ENCODE measurements around the gene ACOT12. TPM values are rescaled to one million over a fixed set of nuclear protein-coding genes. Genes with fewer than 3 reads are reported as not detected.

Gene ACOT12
- total and polyA plus RNA-seq, 2 donors (not counting 1 experiment from before 2014, with no cell fraction given): 2.0 to 4.3 TPM

- peaks cover 5% of the 10 kb centered on the region for H3K4me1 ChIP-seq (ENCODE audit: control insufficient read depth, extremely low read depth, insufficient read depth, low read length)
- no peaks in the 10 kb centered on the region for H3K36me3 ChIP-seq (ENCODE audit: control insufficient read depth, insufficient read depth, low read length)
- TF ChIP-seq EZH2 (IDR thresholded peaks at IDR 0.05; ENCODE audit: low read length, missing control alignments) (no peak), CTCF (conservative IDR thresholded peaks at IDR 0.05 in 1 of 2, IDR thresholded peaks at IDR 0.05 in 1 of 2; ENCODE audit: low read depth in 1 of 2, low read length in 2 of 2) (no peak)
- DNase-seq (ENCODE audit: low read depth in 2 of 2): no peak
- H3K9ac ChIP-seq (ENCODE audit: insufficient read depth, low read length): no peak overlapping the region
- no peak overlapping the region for H3K4me3 ChIP-seq (replicated peaks in 1 of 4; ENCODE audit: control extremely low read depth in 1 of 4, insufficient read depth in 1 of 4, low read depth in 3 of 4, low read length in 4 of 4)
- no peak overlapping the region for H2AFZ ChIP-seq (ENCODE audit: low read length)
- no peak overlapping the region for H3K4me2 ChIP-seq (ENCODE audit: extremely low read depth, insufficient read depth, low read length)
- H3K79me2 ChIP-seq (ENCODE audit: control insufficient read depth, insufficient read depth, low read length): no peaks in the 10 kb centered on the region
- no peaks in the 10 kb centered on the region for H3K27me3 ChIP-seq (ENCODE audit: control insufficient read depth, insufficient read depth, low read length)
- no peak overlapping the region for H3K27ac ChIP-seq (ENCODE audit: insufficient read depth, low read length)
- H4K20me1 ChIP-seq (ENCODE audit: control insufficient read depth, extremely low read depth, insufficient read depth, low read length): no peaks in the 10 kb centered on the region
- H3K9me3 ChIP-seq (ENCODE audit: control insufficient read depth, insufficient read depth, low read depth, low read length): no peaks in the 10 kb centered on the region
Observed at GRCh38 chr5:81429363-81429762, 35.4 kb upstream of the ACOT12 start.

GRCh38 chr5:81428861-81429260, 34.9 kb upstream of the ACOT12 start:
- DNase-seq (ENCODE audit: low read depth in 2 of 2): peak in 1 of 2 donors; percentile 57
- H3K27me3 ChIP-seq (ENCODE audit: control insufficient read depth, insufficient read depth, low read length): no peaks in the 10 kb centered on the region
- H3K4me1 ChIP-seq (ENCODE audit: control insufficient read depth, extremely low read depth, insufficient read depth, low read length): peaks cover 5% of the 10 kb centered on the region
- H2AFZ ChIP-seq (ENCODE audit: low read length): no peak overlapping the region
- no peaks in the 10 kb centered on the region for H3K9me3 ChIP-seq (ENCODE audit: control insufficient read depth, insufficient read depth, low read depth, low read length)
- H4K20me1 ChIP-seq (ENCODE audit: control insufficient read depth, extremely low read depth, insufficient read depth, low read length): no peaks in the 10 kb centered on the region
- H3K4me2 ChIP-seq (ENCODE audit: extremely low read depth, insufficient read depth, low read length): no peak overlapping the region
- TF ChIP-seq CTCF (conservative IDR thresholded peaks at IDR 0.05 in 1 of 2, IDR thresholded peaks at IDR 0.05 in 1 of 2; ENCODE audit: low read depth in 1 of 2, low read length in 2 of 2): no peak
- no peak for TF ChIP-seq EZH2 (IDR thresholded peaks at IDR 0.05; ENCODE audit: low read length, missing control alignments)
- no peaks in the 10 kb centered on the region for H3K79me2 ChIP-seq (ENCODE audit: control insufficient read depth, insufficient read depth, low read length)
- H3K27ac ChIP-seq (ENCODE audit: insufficient read depth, low read length): no peak overlapping the region
- H3K4me3 ChIP-seq (replicated peaks in 1 of 4; ENCODE audit: control extremely low read depth in 1 of 4, insufficient read depth in 1 of 4, low read depth in 3 of 4, low read length in 4 of 4): no peak overlapping the region
- no peak overlapping the region for H3K9ac ChIP-seq (ENCODE audit: insufficient read depth, low read length)
- no peaks in the 10 kb centered on the region for H3K36me3 ChIP-seq (ENCODE audit: control insufficient read depth, insufficient read depth, low read length)

- Histone ChIP-seq H3K27me3 (ENCODE audit: control insufficient read depth, insufficient read depth, low read length) (no peaks in the 10 kb centered on the region), H2AFZ (ENCODE audit: low read length) (no peak overlapping the region), H3K36me3 (ENCODE audit: control insufficient read depth, insufficient read depth, low read length) (no peaks in the 10 kb centered on the region), H3K27ac (ENCODE audit: insufficient read depth, low read length) (no peak overlapping the region), H4K20me1 (ENCODE audit: control insufficient read depth, extremely low read depth, insufficient read depth, low read length) (no peaks in the 10 kb centered on the region), H3K9ac (ENCODE audit: insufficient read depth, low read length) (no peak overlapping the region), H3K4me3 (replicated peaks in 1 of 4; ENCODE audit: control extremely low read depth in 1 of 4, insufficient read depth in 1 of 4, low read depth in 3 of 4, low read length in 4 of 4) (no peak overlapping the region), H3K79me2 (ENCODE audit: control insufficient read depth, insufficient read depth, low read length) (no peaks in the 10 kb centered on the region), H3K9me3 (ENCODE audit: control insufficient read depth, insufficient read depth, low read depth, low read length) (no peaks in the 10 kb centered on the region), H3K4me1 (ENCODE audit: control insufficient read depth, extremely low read depth, insufficient read depth, low read length) (peaks cover 5% of the 10 kb centered on the region), H3K4me2 (ENCODE audit: extremely low read depth, insufficient read depth, low read length) (no peak overlapping the region)
- TF ChIP-seq CTCF (conservative IDR thresholded peaks at IDR 0.05 in 1 of 2, IDR thresholded peaks at IDR 0.05 in 1 of 2; ENCODE audit: low read depth in 1 of 2, low read length in 2 of 2): no peak
- no peak for TF ChIP-seq EZH2 (IDR thresholded peaks at IDR 0.05; ENCODE audit: low read length, missing control alignments)
- peak in 1 of 2 donors; percentile 45 for DNase-seq (ENCODE audit: low read depth in 2 of 2)
Observed at GRCh38 chr5:81428446-81428845, 34.5 kb upstream of the ACOT12 start.

Data from fibroblast of lung (primary cell).